SK-MEL-5 (cell line): ENCODE measurements around the gene TRIL. TPM values are rescaled to one million over a fixed set of nuclear protein-coding genes. Genes with fewer than 3 reads are reported as not detected.

Experiments used
- DNase-seq: peaks from one replicate; pipeline ENCODE4 v3.0.0-alpha.2; 2016; ENCODE audit warnings: low read depth, low spot score
- in situ Hi-C: cut with HindIII; loops from 2 replicates; pipeline ENCODE4 v1.10.0; 2016; ENCODE audit warnings: low sequenced_read_pairs, high pct_unique_total_duplicates, low pct_unique_long_range_greater_than_20kb
- polyA plus RNA-seq, 2 experiments: library from polyadenylated mRNA; depleted of rRNA; stranded (reverse); fragments of >200 nt; gene quantifications; 2 replicates each; pipeline ENCODE4 v1.2.3, GENCODE V29; 2015
- total RNA-seq: library from RNA; depleted of rRNA; stranded (reverse); fragments of >200 nt; shearing (Covaris generic); gene quantifications from 2 replicates; pipeline ENCODE4 v1.2.3, GENCODE V29; 2014; rRNA removed

Gene TRIL
- total RNA-seq = 0.03 TPM in 2 replicates
- 0.01 and 0.04 TPM in 2 replicates for polyA plus RNA-seq (2015; cell fraction: cytosol; rRNA removed)
- polyA plus RNA-seq (2015; cell fraction: nucleus; rRNA removed) = not detected in 2 replicates

DNA sequence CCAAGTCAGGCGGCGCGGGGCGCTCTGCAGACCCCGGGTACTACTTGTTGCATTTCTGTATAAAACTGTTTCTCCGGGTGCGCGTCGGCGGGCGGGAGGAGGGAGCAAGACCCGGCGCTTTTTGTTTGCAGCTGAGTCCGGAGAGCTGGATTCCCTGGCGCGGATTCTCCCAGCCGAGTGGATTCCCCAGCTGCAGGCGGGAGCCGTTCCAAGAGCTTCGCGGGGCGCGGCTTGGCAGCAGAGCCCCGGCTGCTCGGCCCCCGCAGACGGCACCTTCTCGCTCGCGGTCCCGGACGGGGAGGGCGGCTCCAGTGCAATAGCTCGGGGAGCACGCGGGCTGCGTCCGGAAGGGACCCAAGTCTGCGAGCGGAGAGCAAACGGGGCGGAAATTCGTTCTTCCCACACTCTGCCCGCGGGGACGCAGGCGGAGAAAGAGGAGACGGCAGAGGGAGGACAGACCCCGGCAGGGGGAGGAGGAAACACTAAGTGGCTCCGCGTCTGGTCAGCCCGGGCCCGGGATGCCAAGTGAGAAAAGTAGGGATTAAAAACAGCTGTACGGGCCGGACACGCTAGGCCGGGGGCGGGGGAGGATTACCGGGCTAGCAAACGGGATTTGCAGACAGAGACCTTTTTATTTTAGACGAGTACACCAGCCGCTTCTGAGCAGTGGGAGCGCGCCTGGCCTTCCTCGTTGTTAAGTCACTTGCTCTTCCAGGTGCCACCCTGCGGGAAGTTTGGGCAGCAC is at the start of gene TRIL:
Gene TRIL, minus strand, starts transcription at position 96 of the 745 bp plus-strand sequence. CDS start 284 bp downstream, outside the sequence.
- in situ Hi-C loops = no loop called here
- DNase-seq = no peak

DNA sequence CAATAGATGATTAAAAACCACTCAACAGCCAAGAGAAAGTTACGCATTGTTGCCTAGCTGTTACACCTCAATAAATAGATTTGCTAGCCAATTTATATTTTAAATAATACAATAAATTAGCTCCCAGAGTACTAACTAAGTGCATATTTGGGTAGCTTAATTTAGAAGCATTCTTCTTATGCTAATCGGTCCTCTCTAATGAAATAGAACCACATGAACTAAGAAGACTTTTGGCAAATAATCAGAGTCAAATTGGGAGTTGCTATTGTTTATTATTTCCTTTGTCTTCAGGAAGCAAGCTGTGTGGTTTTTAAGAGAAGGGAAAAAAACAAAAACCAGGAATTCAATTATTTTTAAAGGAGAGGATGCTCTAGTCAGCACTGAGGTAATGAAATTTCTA is 49.0 kb upstream of the TRIL start:
- no peak for DNase-seq
- in situ Hi-C loops = no loop called here

- in situ Hi-C loops = no loop called here
- DNase-seq = no peak
Observed at GRCh38 chr7:29005829-29006228, 47.7 kb upstream of the TRIL start.

DNA sequence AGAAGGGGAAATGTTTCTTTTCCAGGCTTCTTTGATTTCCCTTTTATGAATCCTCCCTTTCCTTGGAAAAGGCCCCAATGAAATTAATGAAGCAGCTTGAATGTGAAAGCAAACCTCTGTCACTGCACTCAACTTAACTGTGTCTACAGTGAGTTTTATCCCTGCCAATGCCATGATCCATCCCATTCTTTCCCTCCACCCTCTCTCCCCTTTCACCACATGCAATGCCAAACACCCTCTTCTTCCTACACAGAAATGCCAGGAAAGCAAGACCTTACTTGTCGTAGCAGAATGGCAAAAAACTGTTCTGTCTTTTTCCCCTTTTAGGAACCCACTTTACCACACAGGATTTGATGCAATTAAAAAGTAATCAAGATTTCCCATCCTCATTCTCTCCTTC is 47.3 kb upstream of the TRIL start:
- DNase-seq = no peak
- in situ Hi-C loops = no loop called here

DNA sequence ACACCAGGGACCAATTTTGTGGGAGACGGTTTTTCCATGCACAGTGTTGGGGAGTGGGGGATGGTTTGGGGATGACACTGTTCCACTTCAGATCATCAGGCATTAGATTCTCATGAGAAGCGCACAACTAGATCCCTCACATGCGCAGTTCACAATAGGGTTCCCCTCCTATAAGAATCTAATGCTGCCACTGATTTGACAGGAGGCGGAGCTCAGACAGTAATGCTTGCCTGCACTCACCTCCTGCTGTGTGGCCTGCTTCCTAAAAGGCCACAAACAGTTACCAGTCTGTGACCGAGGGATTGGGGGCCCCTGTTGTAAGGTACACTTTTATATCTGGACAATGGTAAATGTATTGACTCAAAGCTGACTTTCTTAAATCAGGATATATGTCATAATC is 45.6 kb upstream of the TRIL start:
- DNase-seq = no peak
- in situ Hi-C loops = no loop called here

GRCh38 chr7:29000717-29001076 is 42.6 kb upstream of the TRIL start:
- in situ Hi-C loops = no loop called here
- DNase-seq = no peak

DNA sequence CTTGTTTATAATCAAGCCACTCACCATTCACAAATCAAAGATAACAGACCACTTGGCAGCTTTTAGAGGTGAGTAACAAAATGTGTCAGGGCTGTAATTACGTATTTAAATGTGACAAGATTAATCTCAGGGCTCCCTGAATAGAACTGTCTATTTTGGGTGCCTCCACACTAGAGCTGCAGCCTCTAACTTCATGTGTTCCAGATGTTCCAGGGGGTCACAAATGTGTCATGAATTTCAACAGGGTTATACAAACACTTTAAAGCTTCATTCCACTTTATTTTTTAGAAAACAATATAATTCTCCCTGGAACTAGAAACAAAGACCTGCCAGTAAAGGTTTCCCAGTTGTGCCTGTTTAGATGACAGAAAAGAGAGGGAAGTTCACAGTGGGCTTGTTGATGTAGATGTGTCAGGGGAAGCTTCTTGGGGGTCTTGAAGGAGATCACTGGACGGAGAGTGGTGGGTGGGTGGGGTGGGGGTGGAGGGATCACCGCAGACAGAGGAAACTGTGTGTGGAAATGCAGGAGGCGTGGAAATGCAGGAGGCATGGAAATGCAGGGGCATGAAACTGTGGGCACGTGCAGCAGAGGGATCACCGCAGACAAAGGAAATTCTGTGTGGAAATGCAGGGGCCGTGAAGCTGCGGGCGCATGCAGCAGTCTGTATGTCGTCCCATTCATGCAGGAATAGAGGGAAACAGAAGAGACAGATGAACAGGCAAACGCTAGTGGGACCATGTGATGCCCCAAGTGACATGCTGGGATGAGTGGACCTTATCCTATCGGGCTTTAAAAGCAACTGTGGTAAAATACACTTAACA is 42.0 kb upstream of the TRIL start:
- peak; percentile 39 for DNase-seq
- in situ Hi-C loops = no loop called here

DNA sequence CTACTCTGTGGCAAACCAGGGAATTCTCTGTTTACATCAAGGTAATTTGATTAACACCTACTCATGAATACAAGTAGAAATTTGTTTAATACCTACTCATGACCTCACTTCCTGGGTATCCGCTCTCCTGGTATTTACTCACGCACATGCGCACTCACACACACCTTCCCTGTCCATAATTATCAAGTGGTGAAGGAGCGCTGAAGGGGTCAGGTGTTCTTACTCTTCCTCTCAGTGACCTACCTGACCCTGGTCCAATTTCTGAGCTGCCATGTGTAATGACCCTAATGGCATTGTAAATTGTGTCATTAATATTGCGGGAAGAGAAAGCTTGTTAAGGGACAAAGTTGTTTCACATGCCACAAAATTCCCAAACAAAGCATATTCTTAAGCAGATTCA is 41.3 kb upstream of the TRIL start:
- DNase-seq = no peak
- in situ Hi-C loops = no loop called here

DNA sequence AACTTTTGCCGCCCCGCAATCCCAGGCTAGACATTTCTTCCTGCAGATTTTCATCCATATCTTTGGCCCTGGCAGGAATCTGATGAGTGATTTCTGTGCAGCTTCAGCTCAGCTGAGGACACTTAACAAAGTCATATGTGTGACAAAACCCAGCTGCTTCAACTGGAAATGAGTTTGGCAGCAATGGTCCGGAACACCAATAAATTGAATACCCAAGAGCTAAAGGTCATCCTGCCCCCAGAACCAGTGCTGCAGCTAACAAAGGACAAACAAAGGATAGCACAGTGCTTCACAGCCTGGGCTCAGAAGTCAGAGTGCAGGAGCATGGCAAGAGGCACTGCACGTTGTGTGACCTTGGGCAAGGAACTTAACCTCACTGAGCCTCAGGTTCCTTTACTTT is 40.0 kb upstream of the TRIL start:
- no peak for DNase-seq
- in situ Hi-C loops = no loop called here

DNA sequence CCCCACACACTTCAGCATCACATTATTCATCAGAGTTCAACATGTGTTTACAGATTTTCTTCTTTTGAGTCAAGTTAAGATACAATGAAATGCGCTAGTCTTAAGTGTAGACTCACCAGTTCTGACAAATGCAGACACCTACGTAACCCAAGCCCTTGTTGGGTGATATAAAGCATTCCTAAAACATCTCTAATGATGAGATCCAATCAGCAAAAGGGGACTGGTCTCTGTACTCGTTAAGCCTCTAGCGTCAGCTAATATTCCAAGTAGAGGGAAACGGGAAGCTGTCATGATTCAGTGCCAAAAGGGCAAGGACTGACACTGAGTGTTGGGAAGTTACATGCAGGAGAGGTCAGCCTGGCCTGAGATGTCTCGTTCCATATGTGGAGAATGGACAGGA is 38.7 kb upstream of the TRIL start:
- no peak for DNase-seq
- in situ Hi-C loops = no loop called here

- DNase-seq = no peak
- in situ Hi-C loops = no loop called here
Observed at GRCh38 chr7:28993371-28993770, 35.2 kb upstream of the TRIL start.

- in situ Hi-C loops = no loop called here
- DNase-seq = no peak
Observed at GRCh38 chr7:28992798-28993197, 34.7 kb upstream of the TRIL start.

DNA sequence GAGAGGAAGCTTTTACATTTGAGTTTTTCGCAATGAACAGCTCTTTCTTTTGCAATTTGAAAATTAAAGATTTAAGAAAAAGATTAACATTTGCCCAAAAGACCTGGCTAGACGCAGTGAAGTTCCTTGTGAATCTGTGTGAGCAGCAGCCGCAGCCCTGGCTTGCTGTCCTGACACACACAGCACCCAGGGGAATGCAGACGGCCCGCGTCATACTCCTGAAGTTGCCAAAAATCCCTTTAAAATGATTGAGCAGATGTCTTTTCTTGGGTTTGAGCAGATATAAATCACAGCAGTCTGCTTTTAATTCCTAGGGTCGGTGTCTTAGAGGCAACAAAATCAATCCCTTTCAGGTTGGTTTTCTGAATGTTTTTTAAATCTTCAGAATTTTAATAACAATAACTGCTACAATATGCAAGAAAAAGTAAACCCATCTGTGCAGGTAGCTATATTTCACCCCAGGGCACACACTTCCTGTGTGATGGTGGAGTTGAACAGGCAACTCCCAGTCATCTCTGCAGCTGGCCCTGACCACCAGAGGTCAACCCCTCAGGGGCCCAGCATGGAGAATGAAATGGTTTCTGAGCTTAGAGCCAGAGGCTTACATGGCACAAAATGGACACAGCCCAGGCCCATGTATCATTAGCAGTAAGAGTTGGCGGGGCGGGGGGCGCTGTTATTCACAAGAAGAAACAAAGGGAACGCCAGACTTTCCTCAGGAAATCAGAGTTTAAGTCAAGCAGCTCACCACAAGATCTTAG is 32.2 kb upstream of the TRIL start:
- no peak for DNase-seq
- in situ Hi-C loops = no loop called here

GRCh38 chr7:28989211-28989980 is 31.3 kb upstream of the TRIL start:
- no peak for DNase-seq
- in situ Hi-C loops = no loop called here

GRCh38 chr7:28988810-28989209 is 30.7 kb upstream of the TRIL start:
- in situ Hi-C loops = no loop called here
- DNase-seq = no peak

- in situ Hi-C loops = no loop called here
- no peak for DNase-seq
Observed at GRCh38 chr7:28988091-28988490, 30.0 kb upstream of the TRIL start.

- in situ Hi-C loops = no loop called here
- no peak for DNase-seq
Observed at GRCh38 chr7:28986765-28987110, 28.6 kb upstream of the TRIL start.
